Ovary (tissue), 3 donors: ENCODE results near the gene SRRM1.

Experiments used
- CTCF ChIP-seq, 3 donors: fragments of 450-650 bp in 2 of 3; fragments of 200-600 bp in 1 of 3; IDR thresholded peaks; one replicate each; pipeline versions ENCODE4 v1.5.1 to v1.8.0; 2016 to 2022; ENCODE audit warnings: antibody characterized with exemption in 3 of 3, mild to moderate bottlenecking in 1 of 3
- EP300 ChIP-seq: sonication (generic); formaldehyde crosslinking; IDR thresholded peaks from one replicate; pipeline ENCODE4 v1.6.1; 2017; ENCODE audit warnings: antibody characterized with exemption
- donor health status: DM: no; HTN: no; CAD: no.

GRCh38 chr1:24693827-24694379, 50.8 kb downstream of the SRRM1 start:
- TF ChIP-seq CTCF (IDR thresholded peaks at IDR 0.05) (no peak), EP300 (no peak)
